ENCODE results near the gene ALPI.
"Not testable (repeated sequence)": the region's sequence is repeated elsewhere in the genome, so short reads cannot be mapped to it uniquely, and the experiment has no call there.

Gene ALPI

DNA sequence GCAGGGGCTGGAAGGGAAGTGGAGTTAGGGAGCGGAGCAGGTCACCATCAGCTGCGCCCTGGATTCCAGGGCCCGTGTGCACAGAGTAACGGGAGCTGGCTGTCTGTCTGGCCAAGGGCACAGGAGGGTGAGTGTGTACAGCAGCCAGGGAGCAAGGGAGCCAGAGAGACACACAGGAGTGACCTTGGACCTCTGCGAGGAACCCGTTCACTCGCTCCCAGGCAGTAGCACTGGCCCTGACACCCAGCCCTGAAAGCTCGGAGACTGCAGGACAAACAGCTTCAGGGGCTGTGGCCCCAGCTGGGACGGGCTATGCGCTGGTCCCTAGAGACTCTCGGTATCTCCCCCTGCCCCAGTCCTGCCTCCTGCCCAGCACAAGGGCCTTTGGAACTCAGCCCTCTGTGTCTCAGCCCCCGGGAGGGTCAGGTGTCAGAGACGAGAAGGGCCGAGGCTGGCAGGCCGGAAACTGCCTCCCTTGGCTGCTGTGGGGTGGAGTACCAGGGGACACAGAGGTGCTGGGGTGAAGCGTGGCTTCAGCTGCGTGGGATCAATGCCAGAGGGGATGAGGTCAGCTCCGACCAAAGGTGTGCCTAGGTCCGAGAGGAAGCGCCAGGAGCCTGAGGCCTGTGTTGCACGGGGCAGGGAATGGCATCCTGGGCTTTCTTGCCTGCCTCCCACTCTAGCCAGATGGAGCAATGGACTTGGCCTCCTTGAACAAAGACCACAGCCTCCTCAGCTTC lies 12.1 kb upstream of the ALPI start:
- not testable (repeated sequence) for DNase-seq

DNA sequence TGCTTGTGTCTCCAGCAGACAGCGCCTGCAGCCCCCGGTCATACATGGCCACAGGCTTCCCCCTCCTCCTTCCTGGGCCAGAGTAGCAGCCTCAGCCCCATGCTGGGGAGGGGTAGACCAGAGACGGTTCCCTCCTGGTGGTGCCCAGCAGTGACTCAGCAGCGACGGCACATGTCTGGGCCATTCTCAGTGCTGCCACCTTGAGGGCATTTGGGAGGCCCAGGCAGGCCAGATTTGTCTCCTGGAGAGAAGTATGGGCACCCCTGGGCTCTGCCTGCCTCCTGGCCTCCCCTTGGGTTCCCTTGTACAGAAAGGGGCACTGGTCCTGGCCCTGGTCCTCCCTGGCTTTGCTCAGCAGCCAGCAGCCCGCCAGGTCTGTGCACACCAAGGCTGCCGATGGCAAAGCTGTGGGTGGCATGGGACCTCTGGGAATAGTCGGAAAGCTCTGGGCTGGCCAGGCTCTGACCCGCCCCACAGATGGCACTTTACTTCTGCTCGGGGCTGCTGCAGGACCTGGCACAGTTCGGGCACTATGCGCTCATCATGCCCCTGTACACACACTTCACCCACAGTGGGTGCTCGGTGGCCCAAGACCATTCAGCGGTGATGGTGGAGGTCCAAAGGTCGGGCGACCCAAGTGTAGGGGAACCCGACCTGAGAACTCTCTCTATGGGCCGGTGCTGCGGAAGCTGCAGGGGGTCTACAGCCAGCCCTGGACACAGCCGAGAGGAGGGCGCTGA lies 11.4 kb upstream of the ALPI start:
- peak in 1 of 3 experiments; percentile 19 for DNase-seq

DNA sequence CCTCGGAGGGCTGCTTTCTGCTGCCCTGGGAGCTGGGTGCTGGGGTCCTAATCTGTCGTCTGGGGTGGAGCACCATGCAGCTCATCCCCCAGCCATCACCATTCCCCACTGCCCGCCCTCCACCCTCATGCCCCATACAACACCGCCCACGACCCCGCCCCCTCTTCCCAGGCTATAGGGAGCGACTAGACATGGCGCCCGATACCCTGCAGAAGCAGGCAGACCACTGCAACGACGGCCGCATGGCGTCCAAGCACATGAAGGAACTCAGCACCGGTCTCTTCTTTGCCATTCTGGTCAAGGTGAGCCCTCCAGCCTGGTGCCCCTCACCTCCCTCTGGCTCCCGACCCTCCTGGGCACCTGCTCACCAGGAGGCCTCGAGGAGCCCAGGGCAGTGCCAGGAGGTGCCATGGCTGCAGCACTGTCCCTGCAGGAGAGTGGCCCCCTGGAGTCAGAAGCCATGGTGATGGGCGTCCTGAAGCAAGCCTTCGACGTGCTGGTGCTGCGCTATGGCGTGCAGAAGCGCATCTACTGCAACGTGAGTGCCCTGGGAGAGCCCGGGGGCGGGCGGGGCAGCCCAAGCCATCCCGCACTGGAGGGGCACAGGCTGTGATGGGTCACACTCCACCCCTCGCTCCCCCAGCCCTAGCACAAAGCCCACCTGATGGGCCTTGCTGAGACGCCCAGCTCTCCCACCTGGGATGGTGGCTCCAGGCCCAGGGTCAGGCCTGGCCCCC lies 10.6 kb upstream of the ALPI start:
- not testable (repeated sequence) for DNase-seq

DNA sequence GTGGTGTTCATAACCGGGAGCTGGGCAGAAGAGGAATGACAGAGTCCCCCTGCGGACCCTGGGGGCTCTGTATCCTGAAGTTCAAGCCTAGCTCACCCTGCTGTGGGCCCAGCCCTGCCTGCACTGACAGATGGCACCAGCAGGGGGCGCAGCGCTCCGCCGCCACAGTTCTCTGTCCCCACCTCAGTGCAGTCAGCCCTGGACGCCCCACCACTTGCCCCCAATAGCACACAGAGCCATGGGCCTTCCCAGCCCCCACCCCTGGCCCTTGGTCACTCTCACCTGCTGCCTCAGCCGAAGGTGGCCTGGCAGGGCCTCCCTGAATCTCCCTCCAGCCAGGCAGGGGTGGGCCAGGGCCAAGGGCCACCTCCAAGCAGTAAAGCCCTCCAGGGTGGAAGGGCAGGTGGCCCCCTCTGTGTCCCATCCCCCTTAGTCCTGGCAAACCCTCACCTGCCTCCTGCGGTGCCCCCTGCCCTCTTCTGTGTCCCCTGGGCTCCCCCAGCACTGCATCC lies 9.6 kb upstream of the ALPI start:
- peak in 1 of 3 experiments; percentile 10 for DNase-seq

DNA sequence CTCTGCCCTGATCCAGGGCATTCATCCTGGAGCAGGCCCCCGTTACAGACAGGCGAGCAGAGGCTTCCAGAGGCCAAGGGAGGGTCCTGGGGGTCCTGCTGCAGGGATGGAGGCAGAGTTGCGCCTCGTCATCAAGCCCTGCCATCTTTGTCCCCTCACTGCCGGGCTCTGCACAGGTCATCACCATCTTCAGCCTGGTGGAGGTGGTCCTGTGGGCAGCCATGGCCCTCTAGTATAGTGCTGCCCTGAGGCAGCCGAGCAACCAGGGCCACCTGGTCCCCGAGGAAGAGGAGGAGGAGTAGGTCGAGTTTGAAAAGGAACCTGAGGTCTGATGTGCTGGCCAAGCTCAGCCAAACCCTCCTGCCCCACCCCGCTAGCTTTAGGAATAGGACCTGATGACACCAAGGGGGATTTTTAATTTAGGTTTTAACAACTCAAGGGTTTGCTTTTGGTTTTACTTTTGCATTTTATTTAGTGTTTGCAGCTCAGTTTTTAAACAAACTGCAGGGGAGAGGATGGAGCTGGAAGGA lies 8.8 kb upstream of the ALPI start:
- no peak for DNase-seq

DNA sequence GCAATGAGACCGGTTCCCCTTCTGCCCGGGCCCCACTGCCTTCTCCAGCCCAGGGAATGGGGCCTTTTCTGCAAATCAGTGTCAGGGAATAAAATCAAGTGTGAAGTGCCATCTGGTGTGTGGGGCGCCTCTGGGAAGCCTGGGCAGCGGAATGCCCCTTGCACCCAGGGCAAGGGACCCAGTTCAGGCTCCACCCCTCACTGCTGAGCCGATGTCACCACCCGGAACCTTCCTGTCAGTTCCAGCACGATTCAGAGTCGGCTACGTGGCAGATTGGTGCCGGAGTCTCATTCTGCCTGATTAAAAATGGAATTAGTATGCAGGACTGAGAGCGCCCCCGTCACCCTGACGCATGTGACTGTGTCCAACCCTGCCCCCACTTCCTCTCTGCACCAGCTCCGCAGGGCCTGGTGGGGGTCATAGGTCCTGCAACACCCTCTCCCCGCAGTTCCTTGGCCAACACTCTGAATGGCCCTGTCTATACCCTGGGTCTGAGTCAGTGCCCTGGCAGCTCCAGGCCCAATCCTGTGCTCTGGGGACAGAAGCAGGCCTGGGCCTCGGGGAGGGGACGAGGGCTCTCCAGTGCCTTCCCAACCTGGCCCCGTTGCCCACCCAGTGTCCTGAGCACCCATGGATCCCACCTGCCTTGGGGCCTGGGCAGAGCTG lies 8.2 kb upstream of the ALPI start:
- DNase-seq: no peak

DNA sequence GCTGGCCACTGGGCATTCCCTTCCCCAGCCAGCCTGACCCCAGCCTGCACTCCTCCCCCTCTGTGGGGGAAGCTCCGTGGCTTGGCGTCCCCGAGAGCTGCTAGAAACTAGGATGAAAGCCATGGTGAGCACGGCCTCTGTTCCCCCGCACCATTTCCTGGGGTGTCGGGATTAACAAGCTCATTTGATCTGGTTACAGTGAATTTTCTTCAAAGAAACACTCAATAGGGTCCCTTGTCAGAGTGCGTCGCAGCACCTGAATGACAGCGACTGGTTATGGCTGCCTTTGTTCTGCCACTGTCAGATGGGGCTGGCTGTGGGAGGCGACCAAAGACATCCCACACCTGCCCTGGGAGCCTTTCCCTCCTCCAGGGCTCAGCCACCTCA lies 7.7 kb upstream of the ALPI start:
- peak in 1 of 3 experiments; percentile 19 for DNase-seq

DNA sequence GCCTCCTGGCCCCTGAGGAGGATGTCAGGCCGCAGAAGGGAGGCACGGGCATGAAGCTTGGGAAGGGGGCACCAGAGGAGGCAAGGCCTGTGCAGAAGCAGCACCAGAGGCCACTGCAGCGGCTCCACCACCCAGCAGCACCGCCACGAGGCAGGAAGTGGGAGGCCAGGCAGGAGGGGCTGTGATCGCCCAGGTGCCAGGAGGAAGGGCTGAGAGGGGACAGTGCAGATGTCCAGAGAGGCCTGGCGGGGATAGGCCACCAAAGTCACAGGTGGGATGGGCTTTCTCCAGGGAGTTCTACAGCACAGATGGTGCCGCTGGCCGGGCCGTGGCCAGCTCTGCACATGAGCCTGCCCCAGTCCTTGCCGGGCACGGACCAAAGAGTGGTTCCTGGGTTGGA lies 6.0 kb upstream of the ALPI start:
- no peak for DNase-seq

DNA sequence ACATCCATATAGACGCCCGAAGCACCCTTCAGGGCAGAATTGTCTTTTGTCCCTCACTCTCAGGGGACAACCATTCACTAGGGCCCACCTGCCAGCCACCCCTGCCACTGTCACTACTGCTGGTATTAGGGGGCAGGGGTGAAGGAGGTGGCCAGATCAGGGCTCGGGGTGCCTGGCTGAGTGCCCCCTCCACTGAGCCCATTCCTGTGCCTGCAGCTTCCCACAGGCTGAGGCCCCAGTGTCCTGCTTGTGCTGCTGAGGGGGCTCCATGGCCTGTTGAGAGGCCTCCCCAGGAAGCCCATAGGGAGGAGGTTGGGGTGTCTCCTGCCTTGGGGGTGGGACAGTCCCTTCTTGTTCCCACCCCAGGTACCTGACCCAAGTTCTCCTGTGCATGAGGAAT lies 4.3 kb upstream of the ALPI start:
- DNase-seq: not testable (repeated sequence)

DNA sequence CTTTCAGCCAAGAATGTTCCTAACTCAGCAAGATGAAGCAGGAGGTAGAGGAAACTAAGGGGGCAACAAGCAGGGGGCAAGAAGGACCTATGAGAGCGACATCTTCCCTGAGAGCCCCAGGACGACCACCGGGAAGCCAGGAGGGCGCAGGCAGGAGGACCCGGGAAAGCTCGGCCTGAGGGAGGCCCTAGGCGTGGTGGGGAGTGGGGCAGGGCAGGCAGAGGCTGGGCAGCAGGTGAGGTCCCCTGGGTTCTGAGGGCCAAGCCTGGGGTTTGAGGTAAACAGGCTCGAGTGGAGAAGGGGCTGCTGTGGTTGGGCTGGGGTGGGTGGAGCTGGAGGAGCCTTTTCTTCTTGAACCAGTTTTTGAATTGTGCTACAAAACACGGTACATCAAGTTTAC lies 1.3 kb upstream of the ALPI start:
- no peak for DNase-seq

DNA sequence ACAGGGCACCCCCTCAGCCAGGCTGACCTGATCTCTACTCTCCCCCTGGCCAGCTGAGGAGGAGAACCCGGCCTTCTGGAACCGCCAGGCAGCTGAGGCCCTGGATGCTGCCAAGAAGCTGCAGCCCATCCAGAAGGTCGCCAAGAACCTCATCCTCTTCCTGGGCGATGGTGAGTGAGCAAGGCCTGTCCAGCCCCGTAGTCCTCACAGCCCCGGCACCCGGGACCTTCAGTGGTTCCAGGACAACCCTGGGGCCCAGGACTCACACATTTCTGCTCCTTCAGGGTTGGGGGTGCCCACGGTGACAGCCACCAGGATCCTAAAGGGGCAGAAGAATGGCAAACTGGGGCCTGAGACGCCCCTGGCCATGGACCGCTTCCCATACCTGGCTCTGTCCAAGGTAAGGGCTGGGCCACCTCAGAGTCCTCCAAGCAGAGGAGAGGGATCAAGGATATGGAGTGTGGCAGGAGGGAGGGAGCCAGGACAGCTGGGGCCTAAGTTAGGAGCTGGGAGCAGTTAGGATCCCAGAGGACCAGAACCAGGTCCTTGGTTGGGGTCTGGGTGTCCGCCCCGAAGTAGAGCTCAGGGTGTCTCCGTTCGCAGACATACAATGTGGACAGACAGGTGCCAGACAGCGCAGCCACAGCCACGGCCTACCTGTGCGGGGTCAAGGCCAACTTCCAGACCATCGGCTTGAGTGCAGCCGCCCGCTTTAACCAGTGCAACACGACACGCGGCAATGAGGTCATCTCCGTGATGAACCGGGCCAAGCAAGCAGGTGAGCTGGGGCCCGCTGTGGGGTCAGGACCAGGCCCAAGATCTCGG lies 555 bp downstream of the ALPI start:
- DNase-seq: no peak

DNA sequence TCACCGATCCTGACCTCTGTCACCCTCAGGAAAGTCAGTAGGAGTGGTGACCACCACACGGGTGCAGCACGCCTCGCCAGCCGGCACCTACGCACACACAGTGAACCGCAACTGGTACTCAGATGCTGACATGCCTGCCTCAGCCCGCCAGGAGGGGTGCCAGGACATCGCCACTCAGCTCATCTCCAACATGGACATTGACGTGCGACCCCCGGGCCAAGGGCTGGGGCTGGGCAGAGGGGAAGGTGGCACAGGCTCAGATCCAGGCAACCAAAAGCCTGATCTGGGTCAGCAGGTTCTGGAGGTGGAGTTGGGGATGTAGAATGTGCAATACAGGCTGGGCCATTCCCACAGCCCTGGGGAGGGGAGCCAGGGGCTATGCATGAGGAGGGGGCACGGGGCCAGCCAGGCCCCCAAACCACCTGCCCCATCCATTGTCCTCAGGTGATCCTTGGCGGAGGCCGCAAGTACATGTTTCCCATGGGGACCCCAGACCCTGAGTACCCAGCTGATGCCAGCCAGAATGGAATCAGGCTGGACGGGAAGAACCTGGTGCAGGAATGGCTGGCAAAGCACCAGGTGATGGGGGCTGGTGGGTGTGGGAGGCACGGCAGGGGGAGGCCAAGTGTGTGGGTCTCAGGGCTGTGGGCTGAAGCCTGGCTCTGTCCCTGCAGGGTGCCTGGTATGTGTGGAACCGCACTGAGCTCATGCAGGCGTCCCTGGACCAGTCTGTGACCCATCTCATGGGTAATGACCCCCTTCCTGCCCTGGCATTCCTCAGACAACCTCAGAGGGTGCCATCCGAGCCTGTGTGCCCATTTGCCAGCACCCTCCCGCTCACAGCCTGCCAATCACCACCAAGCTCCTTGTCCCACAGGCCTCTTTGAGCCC lies 1.4 kb downstream of the ALPI start:
- DNase-seq: no peak

DNA sequence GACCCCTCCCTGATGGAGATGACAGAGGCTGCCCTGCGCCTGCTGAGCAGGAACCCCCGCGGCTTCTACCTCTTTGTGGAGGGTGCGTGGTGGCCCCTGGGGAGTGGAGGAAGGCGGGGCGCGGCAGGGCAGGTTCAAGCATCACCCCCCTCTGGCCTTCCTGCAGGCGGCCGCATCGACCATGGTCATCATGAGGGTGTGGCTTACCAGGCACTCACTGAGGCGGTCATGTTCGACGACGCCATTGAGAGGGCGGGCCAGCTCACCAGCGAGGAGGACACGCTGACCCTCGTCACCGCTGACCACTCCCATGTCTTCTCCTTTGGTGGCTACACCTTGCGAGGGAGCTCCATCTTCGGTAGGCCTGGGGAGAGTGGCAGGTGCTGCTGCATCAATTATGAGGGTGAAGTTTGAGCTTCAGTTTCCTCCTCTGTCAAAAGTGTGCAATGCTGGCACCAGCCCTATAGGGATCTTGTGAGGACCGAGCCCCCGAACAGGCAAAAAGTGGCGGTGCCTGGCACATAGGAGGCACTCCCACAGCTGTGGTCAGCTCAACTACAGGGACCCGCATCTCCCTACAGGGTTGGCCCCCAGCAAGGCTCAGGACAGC lies 2.2 kb downstream of the ALPI start:
- DNase-seq: no peak

DNA sequence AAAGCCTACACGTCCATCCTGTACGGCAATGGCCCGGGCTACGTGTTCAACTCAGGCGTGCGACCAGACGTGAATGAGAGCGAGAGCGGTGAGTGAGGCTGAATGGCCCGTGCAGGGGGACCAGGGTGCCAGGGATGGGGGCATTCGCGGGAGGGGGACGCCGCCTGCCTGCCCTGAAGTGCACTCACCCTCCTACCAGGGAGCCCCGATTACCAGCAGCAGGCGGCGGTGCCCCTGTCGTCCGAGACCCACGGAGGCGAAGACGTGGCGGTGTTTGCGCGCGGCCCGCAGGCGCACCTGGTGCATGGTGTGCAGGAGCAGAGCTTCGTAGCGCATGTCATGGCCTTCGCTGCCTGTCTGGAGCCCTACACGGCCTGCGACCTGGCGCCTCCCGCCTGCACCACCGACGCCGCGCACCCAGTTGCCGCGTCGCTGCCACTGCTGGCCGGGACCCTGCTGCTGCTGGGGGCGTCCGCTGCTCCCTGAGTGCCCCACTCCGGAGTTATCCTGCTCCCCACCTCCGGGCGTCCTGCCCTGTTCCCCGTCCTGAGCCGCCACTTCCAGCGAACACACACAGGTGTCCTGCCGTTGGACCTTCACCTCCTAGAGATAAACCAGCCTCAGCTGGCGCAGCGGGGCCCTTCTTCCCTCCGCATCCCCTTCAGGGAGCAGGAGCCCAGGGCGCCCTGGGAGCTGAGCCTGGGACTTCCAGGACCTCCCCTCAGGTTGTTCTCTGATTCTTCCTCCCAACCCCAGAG lies 2.9 kb downstream of the ALPI start:
- DNase-seq: no peak

DNA sequence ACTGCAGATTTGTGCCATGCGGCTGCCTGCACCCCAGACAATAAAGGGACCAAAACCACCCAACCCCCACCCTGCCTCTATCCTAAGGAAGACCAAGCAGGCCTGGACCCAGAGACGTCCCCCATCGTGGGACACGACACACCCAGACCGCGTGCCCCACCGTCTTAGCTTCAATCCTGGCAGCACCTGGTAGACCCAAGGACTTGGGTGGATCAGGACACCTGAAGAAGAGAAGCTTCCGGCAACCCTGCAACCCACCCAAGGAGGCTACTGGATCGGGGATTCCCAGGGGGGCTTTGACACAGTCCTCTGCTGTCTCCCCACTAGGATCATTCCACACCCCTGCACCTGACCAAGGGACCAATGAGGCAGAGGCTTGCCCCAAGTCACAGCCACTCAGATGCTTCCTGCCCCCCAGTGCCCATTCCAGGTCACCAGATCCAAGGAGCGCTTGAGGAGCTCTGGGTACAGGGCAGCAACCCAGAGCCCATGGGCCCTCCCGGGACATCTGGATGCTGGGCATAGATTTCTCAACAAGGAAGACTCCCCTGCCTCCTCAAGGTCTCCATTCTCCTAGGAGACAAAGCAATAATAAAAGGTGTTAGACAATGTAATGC lies 3.6 kb downstream of the ALPI start:
- no peak for DNase-seq

DNA sequence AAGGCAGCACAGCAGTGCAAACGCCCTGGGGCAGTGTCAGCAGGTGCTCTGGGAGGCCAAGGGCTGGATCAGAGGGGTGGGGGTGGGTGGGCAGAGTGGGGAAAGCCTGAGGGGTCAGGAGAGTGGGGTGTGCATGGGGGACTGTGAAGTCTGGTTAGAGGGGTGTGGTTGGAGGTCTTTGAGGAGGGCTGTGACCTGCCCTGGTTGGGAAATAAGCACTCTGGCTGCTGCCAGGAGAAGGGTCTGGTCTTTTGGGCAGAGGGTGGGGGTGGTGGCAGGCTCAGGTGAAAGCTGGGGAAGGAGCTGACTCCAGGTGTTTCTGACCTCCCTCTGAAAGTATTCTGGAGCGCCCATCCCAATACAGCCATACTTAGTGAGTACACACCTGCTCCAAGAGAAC lies 4.2 kb downstream of the ALPI start:
- DNase-seq: no peak

DNA sequence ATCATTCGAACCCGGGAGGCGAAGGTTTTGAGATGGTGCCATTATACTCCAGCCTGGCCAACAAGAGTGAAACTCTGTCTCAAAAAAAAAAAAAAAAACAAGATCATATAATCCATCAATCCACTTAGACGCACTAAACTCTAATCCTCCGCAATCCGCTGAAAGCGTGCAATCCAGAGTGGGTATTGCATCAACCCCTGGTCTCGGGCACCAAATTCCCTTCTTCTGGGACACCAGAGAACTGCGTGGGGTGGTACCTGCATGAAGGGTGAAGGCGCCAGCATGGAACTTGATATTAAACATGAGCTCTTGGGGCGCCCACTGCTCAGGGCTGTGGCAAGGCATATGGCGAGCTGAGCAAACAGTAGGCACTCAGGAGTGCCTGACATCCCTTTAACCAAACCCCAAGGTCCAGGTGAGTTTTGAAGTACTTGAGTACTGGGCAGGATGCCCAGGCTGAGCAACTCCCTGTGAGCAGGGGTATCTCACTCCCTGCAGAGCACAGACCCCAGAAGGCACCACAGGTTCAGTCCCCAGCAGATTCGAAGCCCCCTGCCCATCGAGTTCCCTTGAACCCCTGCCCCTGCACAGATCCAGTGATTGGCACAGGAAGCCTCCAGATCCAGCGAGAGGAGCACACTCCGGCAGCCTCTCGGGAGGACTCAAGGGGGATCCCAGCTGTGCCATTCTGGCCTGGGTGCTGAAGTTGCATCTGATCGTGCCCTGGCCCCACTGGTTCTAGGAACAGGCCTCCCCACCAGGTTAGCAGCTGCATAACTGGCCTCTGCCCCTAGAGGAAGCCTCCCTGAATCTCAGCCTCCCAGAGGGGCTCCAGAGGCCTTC lies 8.0 kb downstream of the ALPI start:
- DNase-seq: no peak

DNA sequence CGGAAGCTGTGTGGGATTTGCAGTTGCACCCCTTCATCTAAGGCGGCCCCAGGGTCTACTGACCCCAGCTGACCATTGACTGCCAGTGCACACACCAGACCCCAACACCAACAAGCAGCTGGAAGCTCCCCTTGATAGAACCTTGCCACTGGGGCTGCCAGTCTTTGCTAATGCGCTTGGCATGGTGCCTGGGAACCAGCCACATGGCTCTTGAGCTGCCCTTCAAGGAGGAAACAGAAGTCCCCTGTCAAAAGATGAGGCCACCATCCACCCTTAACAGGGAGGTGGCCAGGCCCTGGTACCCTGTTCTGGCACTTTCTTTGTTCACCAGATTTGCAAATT lies 8.6 kb downstream of the ALPI start:
- no peak for DNase-seq
